Measurements from ENCODE around the gene FLRT2. TPM values are rescaled to one million over a fixed set of nuclear protein-coding genes. Genes with fewer than 3 reads are reported as not detected.

Gene FLRT2
- total RNA-seq, 1 experiment from 2014 or later: 0.43 TPM

DNA sequence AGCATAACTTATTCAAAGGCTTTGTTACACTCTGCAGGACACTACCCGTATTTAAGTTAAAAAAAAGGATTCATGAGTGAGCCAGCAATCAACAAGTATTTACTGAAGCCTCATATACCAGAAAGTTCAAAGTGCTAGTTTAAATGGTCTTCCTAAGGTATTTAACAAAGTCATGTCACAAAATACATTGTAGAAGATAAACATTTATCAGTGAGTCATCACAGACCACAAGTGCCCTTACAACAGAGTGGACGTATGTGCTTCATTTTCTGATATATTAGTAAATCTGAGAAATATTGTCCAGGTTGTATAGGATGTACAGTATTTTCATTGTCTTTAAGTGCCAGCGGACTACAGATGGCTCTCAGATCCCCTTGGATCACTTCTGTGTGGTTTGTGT lies 24.2 kb downstream of the FLRT2 start:
- BruUV-seq (replicated peaks): no TSS peak
- Mint-ChIP-seq H3K36me3 (ENCODE audit: insufficient read depth, unreplicated experiment) (no peaks in the 10 kb centered on the region), H3K9me3 (ENCODE audit: unreplicated experiment) (no peaks in the 10 kb centered on the region), H3K4me1 (ENCODE audit: low read depth, unreplicated experiment) (no peaks in the 10 kb centered on the region), H3K27ac (ENCODE audit: unreplicated experiment) (no peak overlapping the region), H3K27me3 (ENCODE audit: insufficient read depth, unreplicated experiment) (no peaks in the 10 kb centered on the region), H3K4me3 (ENCODE audit: unreplicated experiment) (no peak overlapping the region)
- no peaks in the 10 kb centered on the region for H3K27me3 ChIP-seq (replicated peaks; ENCODE audit: control insufficient read depth, insufficient read depth, low read length)
- ChIA-PET POLR2A (no interaction called here), CTCF (no interaction called here)
- H3K36me3 ChIP-seq (ENCODE audit: control insufficient read depth, insufficient read depth, low read length): no peaks in the 10 kb centered on the region
- TF ChIP-seq, protein P1, sequence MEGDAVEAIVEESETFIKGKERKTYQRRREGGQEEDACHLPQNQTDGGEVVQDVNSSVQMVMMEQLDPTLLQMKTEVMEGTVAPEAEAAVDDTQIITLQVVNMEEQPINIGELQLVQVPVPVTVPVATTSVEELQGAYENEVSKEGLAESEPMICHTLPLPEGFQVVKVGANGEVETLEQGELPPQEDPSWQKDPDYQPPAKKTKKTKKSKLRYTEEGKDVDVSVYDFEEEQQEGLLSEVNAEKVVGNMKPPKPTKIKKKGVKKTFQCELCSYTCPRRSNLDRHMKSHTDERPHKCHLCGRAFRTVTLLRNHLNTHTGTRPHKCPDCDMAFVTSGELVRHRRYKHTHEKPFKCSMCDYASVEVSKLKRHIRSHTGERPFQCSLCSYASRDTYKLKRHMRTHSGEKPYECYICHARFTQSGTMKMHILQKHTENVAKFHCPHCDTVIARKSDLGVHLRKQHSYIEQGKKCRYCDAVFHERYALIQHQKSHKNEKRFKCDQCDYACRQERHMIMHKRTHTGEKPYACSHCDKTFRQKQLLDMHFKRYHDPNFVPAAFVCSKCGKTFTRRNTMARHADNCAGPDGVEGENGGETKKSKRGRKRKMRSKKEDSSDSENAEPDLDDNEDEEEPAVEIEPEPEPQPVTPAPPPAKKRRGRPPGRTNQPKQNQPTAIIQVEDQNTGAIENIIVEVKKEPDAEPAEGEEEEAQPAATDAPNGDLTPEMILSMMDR (IDR thresholded peaks at IDR 0.05; ENCODE audit: insufficient read depth in 1 of 2, low read depth in 1 of 2, low read length in 1 of 2, severe bottlenecking in 1 of 2, unreplicated experiment in 1 of 2): no peak
- no peaks in the 10 kb centered on the region for H3K9me3 ChIP-seq
- H3K4me3 ChIP-seq (ENCODE audit: low read depth, low read length): no peak overlapping the region
- no peak for DNase-seq
- peaks cover 9% of the 10 kb centered on the region for H3K4me1 ChIP-seq
- intact Hi-C loops (cut with micrococcal nuclease; ENCODE audit: unreplicated experiment): no loop called here

DNA sequence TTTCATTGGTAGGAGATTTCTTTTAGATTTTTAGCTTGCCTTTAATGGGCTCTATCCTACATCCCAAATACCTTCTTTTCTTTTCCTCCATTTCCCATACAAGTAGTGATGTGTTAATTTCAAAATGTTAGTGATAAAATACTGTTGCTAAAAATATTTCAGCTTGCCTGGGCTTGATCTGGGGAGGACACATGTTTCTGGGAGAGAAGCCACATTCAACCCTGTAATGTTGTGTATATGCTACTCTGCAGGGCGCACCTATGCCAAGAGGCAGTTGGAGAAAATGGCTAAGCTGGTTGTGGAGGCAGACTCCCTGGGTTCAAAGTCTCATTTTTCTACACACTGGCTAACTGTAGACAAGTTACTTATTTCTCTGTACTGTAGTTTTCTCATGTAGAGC lies 26.3 kb downstream of the FLRT2 start:
- Histone ChIP-seq H3K4me3 (ENCODE audit: low read depth, low read length) (no peak overlapping the region), H3K27me3 (replicated peaks; ENCODE audit: control insufficient read depth, insufficient read depth, low read length) (no peaks in the 10 kb centered on the region), H3K36me3 (ENCODE audit: control insufficient read depth, insufficient read depth, low read length) (no peaks in the 10 kb centered on the region), H3K9me3 (no peaks in the 10 kb centered on the region), H3K4me1 (peaks cover 9% of the 10 kb centered on the region)
- no peaks in the 10 kb centered on the region for H3K4me1 Mint-ChIP-seq (ENCODE audit: low read depth, unreplicated experiment)
- no peaks in the 10 kb centered on the region for H3K27me3 Mint-ChIP-seq (ENCODE audit: insufficient read depth, unreplicated experiment)
- intact Hi-C loops (cut with micrococcal nuclease; ENCODE audit: unreplicated experiment): no loop called here
- DNase-seq: no peak
- ChIA-PET CTCF (no interaction called here), POLR2A (no interaction called here)
- TF ChIP-seq, protein P1 (IDR thresholded peaks at IDR 0.05; ENCODE audit: insufficient read depth in 1 of 2, low read depth in 1 of 2, low read length in 1 of 2, severe bottlenecking in 1 of 2, unreplicated experiment in 1 of 2): no peak
- BruUV-seq (replicated peaks): no TSS peak
- no peak overlapping the region for H3K4me3 Mint-ChIP-seq (ENCODE audit: unreplicated experiment)
- H3K27ac Mint-ChIP-seq (ENCODE audit: unreplicated experiment): no peak overlapping the region
- no peaks in the 10 kb centered on the region for H3K36me3 Mint-ChIP-seq (ENCODE audit: insufficient read depth, unreplicated experiment)
- H3K9me3 Mint-ChIP-seq (ENCODE audit: unreplicated experiment): no peaks in the 10 kb centered on the region

DNA sequence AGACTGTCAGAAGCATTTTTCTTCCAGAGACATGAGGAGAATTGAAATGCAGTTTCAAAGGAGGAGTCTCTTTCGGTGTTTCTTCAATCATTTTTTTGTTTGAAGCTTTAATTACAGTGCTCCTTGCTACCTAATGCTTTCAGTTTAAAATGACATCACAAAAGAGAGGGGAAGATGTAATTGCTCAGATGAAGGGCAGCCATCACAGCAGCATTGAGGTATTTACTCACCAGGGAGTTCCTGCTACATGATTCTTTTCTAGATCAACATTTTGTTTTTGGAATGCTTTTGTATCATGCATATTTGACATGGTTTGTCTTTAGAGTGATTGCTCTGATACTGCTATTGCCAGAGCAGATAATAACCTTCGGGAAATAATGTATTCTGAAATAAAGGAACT lies 28.6 kb downstream of the FLRT2 start:
- DNase-seq: no peak
- H3K36me3 Mint-ChIP-seq (ENCODE audit: insufficient read depth, unreplicated experiment): no peaks in the 10 kb centered on the region
- intact Hi-C loops (cut with micrococcal nuclease; ENCODE audit: unreplicated experiment): no loop called here
- POLR2A ChIA-PET: no interaction called here
- no peak overlapping the region for H3K4me3 Mint-ChIP-seq (ENCODE audit: unreplicated experiment)
- TF ChIP-seq, protein P1 (IDR thresholded peaks at IDR 0.05; ENCODE audit: insufficient read depth in 1 of 2, low read depth in 1 of 2, low read length in 1 of 2, severe bottlenecking in 1 of 2, unreplicated experiment in 1 of 2): no peak
- no peaks in the 10 kb centered on the region for H3K4me1 Mint-ChIP-seq (ENCODE audit: low read depth, unreplicated experiment)
- no peak overlapping the region for H3K27ac Mint-ChIP-seq (ENCODE audit: unreplicated experiment)
- H3K36me3 ChIP-seq (ENCODE audit: control insufficient read depth, insufficient read depth, low read length): no peaks in the 10 kb centered on the region
- no TSS peak for BruUV-seq (replicated peaks)
- peaks cover 8% of the 10 kb centered on the region for H3K4me1 ChIP-seq
- CTCF ChIA-PET: no interaction called here
- H3K27me3 ChIP-seq (replicated peaks; ENCODE audit: control insufficient read depth, insufficient read depth, low read length): no peaks in the 10 kb centered on the region
- H3K27me3 Mint-ChIP-seq (ENCODE audit: insufficient read depth, unreplicated experiment): no peaks in the 10 kb centered on the region
- H3K9me3 ChIP-seq: no peaks in the 10 kb centered on the region
- no peak overlapping the region for H3K4me3 ChIP-seq (ENCODE audit: low read depth, low read length)
- H3K9me3 Mint-ChIP-seq (ENCODE audit: unreplicated experiment): no peaks in the 10 kb centered on the region

Data from Caco-2 (cell line).